Measurements from ENCODE around the gene ITGAX. TPM values are rescaled to one million over a fixed set of nuclear protein-coding genes. Genes with fewer than 3 reads are reported as not detected.

Gene ITGAX
- total and polyA plus RNA-seq, 10 of the 15 experiments (the other 5 are each of a cell fraction or from before 2014, with no cell fraction given) = 1.6 to 37.9 (median 17.9) TPM

- TF ChIP-seq BMI1 (IDR thresholded peaks at IDR 0.05; ENCODE audit: borderline replicate concordance) = no peak
- TF ChIP-seq EGR1 (IDR thresholded peaks at IDR 0.05; ENCODE audit: borderline replicate concordance in 1 of 2, low read depth in 2 of 2, low read length in 2 of 2) = peak in 1 of 2 experiments; percentile 34; a peak in 1 of 3 replicates
- TF ChIP-seq FOXM1 (IDR thresholded peaks at IDR 0.05; ENCODE audit: low read depth, low read length) = no peak
- TF ChIP-seq POLR2AphosphoS2 (IDR thresholded peaks at IDR 0.05; ENCODE audit: low read depth, low read length) = no peak
Observed at GRCh38 chr16:31351246-31351941, 3.6 kb upstream of the ITGAX start (continued).

- FAIRE-seq = no peak
- no peaks in the 10 kb centered on the region for H3K79me2 ChIP-seq (ENCODE audit: control insufficient read depth, insufficient read depth, low read length)
- TF ChIP-seq SMARCA5 (IDR thresholded peaks at IDR 0.05) (peak; percentile 68; the same call in 1 of the 2 replicates), HDGF (IDR thresholded peaks at IDR 0.05) (0 out of 2 replicates have a peak, but pooled peaks have one; percentile 40), CREM (IDR thresholded peaks at IDR 0.05; ENCODE audit: low read depth) (peak; percentile 27; the same call in 1 of the 2 replicates), YY1 (IDR thresholded peaks at IDR 0.05; ENCODE audit: low read depth, low read length) (0 out of 2 replicates have a peak, but pooled peaks have one; percentile 4), SREBF2 (IDR thresholded peaks at IDR 0.05; ENCODE audit: low read length) (0 out of 2 replicates have a peak, but pooled peaks have one; percentile 6), DPF2 (IDR thresholded peaks at IDR 0.05) (0 out of 2 replicates have a peak, but pooled peaks have one; percentile 14), NBN (IDR thresholded peaks at IDR 0.05) (no peak), MTA3 (IDR thresholded peaks at IDR 0.05; ENCODE audit: borderline replicate concordance, low read length) (0 out of 2 replicates have a peak, but pooled peaks have one; percentile 7)
- TF ChIP-seq, protein P1, sequence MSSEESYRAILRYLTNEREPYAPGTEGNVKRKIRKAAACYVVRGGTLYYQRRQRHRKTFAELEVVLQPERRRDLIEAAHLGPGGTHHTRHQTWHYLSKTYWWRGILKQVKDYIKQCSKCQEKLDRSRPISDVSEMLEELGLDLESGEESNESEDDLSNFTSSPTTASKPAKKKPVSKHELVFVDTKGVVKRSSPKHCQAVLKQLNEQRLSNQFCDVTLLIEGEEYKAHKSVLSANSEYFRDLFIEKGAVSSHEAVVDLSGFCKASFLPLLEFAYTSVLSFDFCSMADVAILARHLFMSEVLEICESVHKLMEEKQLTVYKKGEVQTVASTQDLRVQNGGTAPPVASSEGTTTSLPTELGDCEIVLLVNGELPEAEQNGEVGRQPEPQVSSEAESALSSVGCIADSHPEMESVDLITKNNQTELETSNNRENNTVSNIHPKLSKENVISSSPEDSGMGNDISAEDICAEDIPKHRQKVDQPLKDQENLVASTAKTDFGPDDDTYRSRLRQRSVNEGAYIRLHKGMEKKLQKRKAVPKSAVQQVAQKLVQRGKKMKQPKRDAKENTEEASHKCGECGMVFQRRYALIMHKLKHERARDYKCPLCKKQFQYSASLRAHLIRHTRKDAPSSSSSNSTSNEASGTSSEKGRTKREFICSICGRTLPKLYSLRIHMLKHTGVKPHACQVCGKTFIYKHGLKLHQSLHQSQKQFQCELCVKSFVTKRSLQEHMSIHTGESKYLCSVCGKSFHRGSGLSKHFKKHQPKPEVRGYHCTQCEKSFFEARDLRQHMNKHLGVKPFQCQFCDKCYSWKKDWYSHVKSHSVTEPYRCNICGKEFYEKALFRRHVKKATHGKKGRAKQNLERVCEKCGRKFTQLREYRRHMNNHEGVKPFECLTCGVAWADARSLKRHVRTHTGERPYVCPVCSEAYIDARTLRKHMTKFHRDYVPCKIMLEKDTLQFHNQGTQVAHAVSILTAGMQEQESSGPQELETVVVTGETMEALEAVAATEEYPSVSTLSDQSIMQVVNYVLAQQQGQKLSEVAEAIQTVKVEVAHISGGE (CRISPR knock-in tag; IDR thresholded peaks at IDR 0.05) = no peak
- H3K9me3 ChIP-seq (replicated peaks; ENCODE audit: control insufficient read depth, insufficient read depth, low read length) = peaks cover 2% of the 10 kb centered on the region; the same call in 1 of the 3 replicates
- no peaks in the 10 kb centered on the region for H3K27me3 ChIP-seq (replicated peaks in 1 of 2; ENCODE audit: control insufficient read depth in 2 of 2, insufficient read depth in 2 of 2, low read length in 1 of 2)
- CTCF ChIA-PET = no interaction called here
- BruUV-seq (replicated peaks) = no TSS peak
- H3K9ac ChIP-seq (ENCODE audit: control insufficient read depth, insufficient read depth, low read length) = peak overlapping the region; percentile 24
- H3K27ac ChIP-seq (ENCODE audit: control insufficient read depth, insufficient read depth) = peak overlapping the region; percentile 65
- peak overlapping the region; percentile 16 for H2AFZ ChIP-seq (ENCODE audit: control insufficient read depth, low read depth, low read length)
- POLR2A ChIA-PET = interaction anchor here (0.6 to 0.9 kb wide), 2 partner anchors 44 to 118 kb away, joined by 3 to 8 read pairs; no protein-coding TSS in a partner anchor
- SMC1A ChIA-PET (ENCODE audit: uncharacterized antibody, unreplicated experiment) = interaction anchor here (1.5 kb wide), 1 partner anchor 8 kb away, joined by 3 read pairs; no protein-coding TSS in a partner anchor
- RAD21 ChIA-PET (ENCODE audit: unreplicated experiment) = no interaction called here
- peaks cover 60% of the 10 kb centered on the region for H3K4me1 ChIP-seq (ENCODE audit: control insufficient read depth, insufficient read depth, low read length)
- WGBS (ENCODE audit: insufficient coverage, insufficient replicate concordance, low lambda C conversion rate, missing lambda C conversion rate) = 0% methylated on average over 6 of the region's 6 CpGs
- H3K4me2 ChIP-seq (ENCODE audit: control insufficient read depth, insufficient read depth) = peak overlapping the region; percentile 97
- intact Hi-C loops (cut with micrococcal nuclease; ENCODE audit: unreplicated experiment) = loop anchor here (5.0 to 10.0 kb wide), 2 partner anchors 85 to 523 kb away; partner anchors contain the start of gene ZNF267
- ATAC-seq = peak; percentile 20
- no peak for DNase-seq (ENCODE audit: low read depth, low spot score)
- H4K20me1 ChIP-seq (ENCODE audit: control insufficient read depth, insufficient read depth) = no peaks in the 10 kb centered on the region
- in situ Hi-C loops (cut with MboI) = loop anchor here (10.0 kb wide), 1 partner anchor 523 kb away; the partner anchor contains the start of gene ZNF267
- peak overlapping the region; percentile 57; the same call in 1 of the 2 replicates for H3K4me3 ChIP-seq
- no peaks in the 10 kb centered on the region for H3K36me3 ChIP-seq (ENCODE audit: control insufficient read depth in 2 of 2, insufficient read depth in 2 of 2, low read length in 1 of 2)
Observed at GRCh38 chr16:31351942-31352325, 3.0 kb upstream of the ITGAX start.

Data from GM12878 (cell line).